Testis (tissue), 2 donors: ENCODE measurements around the gene GNA12.

Experiments used
- CTCF ChIP-seq, 3 experiments: fragments of 450-650 bp in 2 of 3; fragments of 200-600 bp in 1 of 3; sonication (generic) in 1 of 3; IDR thresholded peaks; one replicate each; pipeline ENCODE4 v1.5.1; 2016 to 2019; ENCODE audit warnings: antibody characterized with exemption in 3 of 3, mild to moderate bottlenecking in 2 of 3, moderate library complexity in 1 of 3
- POLR2A ChIP-seq: fragments of 450-650 bp; IDR thresholded peaks from one replicate; pipeline ENCODE4 v1.6.1; 2017; ENCODE audit warnings: antibody characterized with exemption, mild to moderate bottlenecking, moderate library complexity

GRCh38 chr7:2823130-2823529 lies 21.0 kb downstream of the GNA12 start:
- TF ChIP-seq CTCF (IDR thresholded peaks at IDR 0.05) (no peak), POLR2A (no peak)
